Measurements from ENCODE around the gene NAV2. TPM values are rescaled to one million over a fixed set of nuclear protein-coding genes. Genes with fewer than 3 reads are reported as not detected.

NAV2 gene
- total and polyA plus RNA-seq, 2 donors (not counting 1 experiment from before 2014, with no cell fraction given), result 8.1 to 14.0 TPM

DNA sequence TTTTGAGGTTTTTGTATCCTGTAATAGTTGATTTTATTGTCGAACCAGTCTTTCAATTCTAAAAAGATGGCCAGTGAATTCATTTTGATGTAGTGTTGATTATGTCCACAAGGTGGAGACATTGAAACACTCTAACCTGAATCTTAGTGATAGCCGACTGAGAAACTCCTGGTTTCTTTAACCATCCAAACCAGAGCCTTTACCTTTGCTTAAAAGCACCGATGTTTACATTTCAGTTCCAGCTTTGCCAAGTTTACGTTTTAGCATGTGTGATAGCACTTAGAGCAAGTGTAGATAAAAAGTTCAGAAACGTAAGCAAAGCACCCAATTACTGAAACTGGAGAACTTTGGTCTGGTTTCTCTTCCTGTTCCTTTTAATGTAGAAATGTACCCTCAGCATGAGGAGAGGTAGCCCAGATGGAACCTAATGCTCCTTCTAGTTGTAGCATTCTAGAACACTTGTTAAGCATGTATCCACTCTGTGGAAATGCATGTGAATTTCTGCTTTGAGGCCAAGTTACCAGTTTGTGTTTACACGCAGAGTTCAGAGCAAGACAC, 239.0 kb downstream of the NAV2 start:
- no peak overlapping the region for H3K4me3 ChIP-seq (replicated peaks in 1 of 4; ENCODE audit: control extremely low read depth in 1 of 4, insufficient read depth in 1 of 4, low read depth in 3 of 4, low read length in 4 of 4)
- H3K27ac ChIP-seq (ENCODE audit: insufficient read depth, low read length), result no peak overlapping the region
- H3K4me1 ChIP-seq (ENCODE audit: control insufficient read depth, extremely low read depth, insufficient read depth, low read length), result peaks cover 18% of the 10 kb centered on the region
- no peaks in the 10 kb centered on the region for H3K9me3 ChIP-seq (ENCODE audit: control insufficient read depth, insufficient read depth, low read depth, low read length)
- DNase-seq (ENCODE audit: low read depth in 2 of 2), result peak; percentile 54 to 71
- no peak overlapping the region for H2AFZ ChIP-seq (ENCODE audit: low read length)
- peak overlapping the region; percentile 29 for H3K4me2 ChIP-seq (ENCODE audit: extremely low read depth, insufficient read depth, low read length)
- H3K36me3 ChIP-seq (ENCODE audit: control insufficient read depth, insufficient read depth, low read length), result peaks cover 13% of the 10 kb centered on the region
- H3K9ac ChIP-seq (ENCODE audit: insufficient read depth, low read length), result no peak overlapping the region
- H4K20me1 ChIP-seq (ENCODE audit: control insufficient read depth, extremely low read depth, insufficient read depth, low read length), result no peaks in the 10 kb centered on the region
- no peak for TF ChIP-seq EZH2 (IDR thresholded peaks at IDR 0.05; ENCODE audit: low read length, missing control alignments)
- TF ChIP-seq, protein P1, sequence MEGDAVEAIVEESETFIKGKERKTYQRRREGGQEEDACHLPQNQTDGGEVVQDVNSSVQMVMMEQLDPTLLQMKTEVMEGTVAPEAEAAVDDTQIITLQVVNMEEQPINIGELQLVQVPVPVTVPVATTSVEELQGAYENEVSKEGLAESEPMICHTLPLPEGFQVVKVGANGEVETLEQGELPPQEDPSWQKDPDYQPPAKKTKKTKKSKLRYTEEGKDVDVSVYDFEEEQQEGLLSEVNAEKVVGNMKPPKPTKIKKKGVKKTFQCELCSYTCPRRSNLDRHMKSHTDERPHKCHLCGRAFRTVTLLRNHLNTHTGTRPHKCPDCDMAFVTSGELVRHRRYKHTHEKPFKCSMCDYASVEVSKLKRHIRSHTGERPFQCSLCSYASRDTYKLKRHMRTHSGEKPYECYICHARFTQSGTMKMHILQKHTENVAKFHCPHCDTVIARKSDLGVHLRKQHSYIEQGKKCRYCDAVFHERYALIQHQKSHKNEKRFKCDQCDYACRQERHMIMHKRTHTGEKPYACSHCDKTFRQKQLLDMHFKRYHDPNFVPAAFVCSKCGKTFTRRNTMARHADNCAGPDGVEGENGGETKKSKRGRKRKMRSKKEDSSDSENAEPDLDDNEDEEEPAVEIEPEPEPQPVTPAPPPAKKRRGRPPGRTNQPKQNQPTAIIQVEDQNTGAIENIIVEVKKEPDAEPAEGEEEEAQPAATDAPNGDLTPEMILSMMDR (conservative IDR thresholded peaks at IDR 0.05 in 1 of 2, IDR thresholded peaks at IDR 0.05 in 1 of 2; ENCODE audit: low read depth in 1 of 2, low read length in 2 of 2), result peak; percentile 49 to 57
- H3K27me3 ChIP-seq (ENCODE audit: control insufficient read depth, insufficient read depth, low read length), result no peaks in the 10 kb centered on the region
- peaks cover 20% of the 10 kb centered on the region for H3K79me2 ChIP-seq (ENCODE audit: control insufficient read depth, insufficient read depth, low read length)

GRCh38 chr11:19952116-19952605, 239.5 kb downstream of the NAV2 start:
- H3K4me1 ChIP-seq (ENCODE audit: control insufficient read depth, extremely low read depth, insufficient read depth, low read length), result peaks cover 18% of the 10 kb centered on the region
- H3K79me2 ChIP-seq (ENCODE audit: control insufficient read depth, insufficient read depth, low read length), result peaks cover 23% of the 10 kb centered on the region
- no peak overlapping the region for H3K27ac ChIP-seq (ENCODE audit: insufficient read depth, low read length)
- H3K9me3 ChIP-seq (ENCODE audit: control insufficient read depth, insufficient read depth, low read depth, low read length), result no peaks in the 10 kb centered on the region
- peak; percentile 26 to 76 for DNase-seq (ENCODE audit: low read depth in 2 of 2)
- no peaks in the 10 kb centered on the region for H4K20me1 ChIP-seq (ENCODE audit: control insufficient read depth, extremely low read depth, insufficient read depth, low read length)
- H2AFZ ChIP-seq (ENCODE audit: low read length), result no peak overlapping the region
- no peak overlapping the region for H3K4me3 ChIP-seq (replicated peaks in 1 of 4; ENCODE audit: control extremely low read depth in 1 of 4, insufficient read depth in 1 of 4, low read depth in 3 of 4, low read length in 4 of 4)
- H3K27me3 ChIP-seq (ENCODE audit: control insufficient read depth, insufficient read depth, low read length), result no peaks in the 10 kb centered on the region
- no peak overlapping the region for H3K9ac ChIP-seq (ENCODE audit: insufficient read depth, low read length)
- H3K4me2 ChIP-seq (ENCODE audit: extremely low read depth, insufficient read depth, low read length), result no peak overlapping the region
- H3K36me3 ChIP-seq (ENCODE audit: control insufficient read depth, insufficient read depth, low read length), result peaks cover 13% of the 10 kb centered on the region
- TF ChIP-seq, protein P1 (conservative IDR thresholded peaks at IDR 0.05 in 1 of 2, IDR thresholded peaks at IDR 0.05 in 1 of 2; ENCODE audit: low read depth in 1 of 2, low read length in 2 of 2), result no peak
- TF ChIP-seq EZH2 (IDR thresholded peaks at IDR 0.05; ENCODE audit: low read length, missing control alignments), result no peak

- H3K79me2 ChIP-seq (ENCODE audit: control insufficient read depth, insufficient read depth, low read length), result peaks cover 25% of the 10 kb centered on the region
- no peaks in the 10 kb centered on the region for H4K20me1 ChIP-seq (ENCODE audit: control insufficient read depth, extremely low read depth, insufficient read depth, low read length)
- H3K4me3 ChIP-seq (replicated peaks in 1 of 4; ENCODE audit: control extremely low read depth in 1 of 4, insufficient read depth in 1 of 4, low read depth in 3 of 4, low read length in 4 of 4), result no peak overlapping the region
- H3K4me1 ChIP-seq (ENCODE audit: control insufficient read depth, extremely low read depth, insufficient read depth, low read length), result peaks cover 18% of the 10 kb centered on the region
- peak overlapping the region; percentile 37 for H3K27ac ChIP-seq (ENCODE audit: insufficient read depth, low read length)
- no peaks in the 10 kb centered on the region for H3K27me3 ChIP-seq (ENCODE audit: control insufficient read depth, insufficient read depth, low read length)
- H3K9me3 ChIP-seq (ENCODE audit: control insufficient read depth, insufficient read depth, low read depth, low read length), result no peaks in the 10 kb centered on the region
- TF ChIP-seq, protein P1 (conservative IDR thresholded peaks at IDR 0.05 in 1 of 2, IDR thresholded peaks at IDR 0.05 in 1 of 2; ENCODE audit: low read depth in 1 of 2, low read length in 2 of 2), result no peak
- no peak for TF ChIP-seq EZH2 (IDR thresholded peaks at IDR 0.05; ENCODE audit: low read length, missing control alignments)
- peaks cover 13% of the 10 kb centered on the region for H3K36me3 ChIP-seq (ENCODE audit: control insufficient read depth, insufficient read depth, low read length)
- H2AFZ ChIP-seq (ENCODE audit: low read length), result no peak overlapping the region
- DNase-seq (ENCODE audit: low read depth in 2 of 2), result no peak
- no peak overlapping the region for H3K9ac ChIP-seq (ENCODE audit: insufficient read depth, low read length)
- H3K4me2 ChIP-seq (ENCODE audit: extremely low read depth, insufficient read depth, low read length), result no peak overlapping the region
These were observed 240.3 kb downstream of the NAV2 start for GRCh38 chr11:19952911-19953310.
